Naive thymus-derived CD4-positive, alpha-beta T cell (primary cell): ENCODE data around the gene ZIM2. TPM values are rescaled to one million over a fixed set of nuclear protein-coding genes. Genes with fewer than 3 reads are reported as not detected.

Experiments
- ATAC-seq: fragments of 150-1000 bp; cut with Tn5 transposase; 2 replicates; pipeline ENCODE4 v1.10.0; 2021; ENCODE audit warnings: mild to moderate bottlenecking, moderate library complexity
- CTCF ChIA-PET: fragments of 350-600 bp; sonication (Branson Sonifier 250); formaldehyde crosslinking; loops from one replicate; lab custom pipeline; 2021; ENCODE audit warnings: antibody characterized with exemption; lab: Charles Lee
- POLR2A ChIA-PET: fragments of 350-600 bp; sonication (Branson Sonifier 250); formaldehyde crosslinking; loops from one replicate; lab custom pipeline; 2021; ENCODE audit warnings: antibody characterized with exemption, inconsistent platforms; lab: Charles Lee
- DNase-seq, 9 donors: peaks; one replicate each; pipeline versions ENCODE4 v3.0.0 to v3.0.0-alpha.2; 2020 to 2022; ENCODE audit warnings: mixed read lengths in 1 of 9
- H3K27ac ChIP-seq: one replicate; pipeline ENCODE4 v1.7.0; 2013; ENCODE audit warnings: mild to moderate bottlenecking, low read depth, low read length, moderate library complexity
- H3K27me3 ChIP-seq, 2 donors: one replicate each; pipeline ENCODE4 v1.7.0; 2013; ENCODE audit warnings: low read length in 2 of 2, mild to moderate bottlenecking in 2 of 2, moderate library complexity in 2 of 2; ENCODE audit not compliant: control insufficient read depth in 2 of 2, insufficient read depth in 2 of 2
- H3K36me3 ChIP-seq, 3 experiments: 1 replicate in 2 of 3; 2 replicates in 1 of 3; pipeline ENCODE4 v1.7.0; 2013; ENCODE audit warnings: low read length in 3 of 3, mild to moderate bottlenecking in 3 of 3, moderate library complexity in 1 of 3; ENCODE audit not compliant: insufficient read depth in 3 of 3, control insufficient read depth in 2 of 3
- H3K4me1 ChIP-seq, 2 donors: one replicate each; pipeline ENCODE4 v1.7.0; 2013; ENCODE audit warnings: low read length in 2 of 2, mild to moderate bottlenecking in 2 of 2, moderate library complexity in 1 of 2; ENCODE audit not compliant: control insufficient read depth in 2 of 2, insufficient read depth in 2 of 2
- H3K4me3 ChIP-seq: 2 replicates; pipeline ENCODE4 v1.7.0; 2013; ENCODE audit warnings: mild to moderate bottlenecking, low read length
- H3K9me3 ChIP-seq, 3 experiments: 1 replicate in 2 of 3; 2 replicates in 1 of 3; pipeline ENCODE4 v1.7.0; 2013; ENCODE audit warnings: low read length in 3 of 3; ENCODE audit not compliant: control insufficient read depth in 2 of 3
- H3K27ac Mint-ChIP-seq, 9 donors: one replicate each; pipeline ENCODE4 v1.8.0; 2020 to 2022; ENCODE audit warnings: mixed read lengths in 9 of 9, mild to moderate bottlenecking in 8 of 9, moderate library complexity in 5 of 9, inconsistent platforms in 2 of 9
- H3K27me3 Mint-ChIP-seq, 5 donors: one replicate each; pipeline ENCODE4 v1.8.0; 2021 to 2022; ENCODE audit warnings: mixed read lengths in 5 of 5, mild to moderate bottlenecking in 1 of 5
- H3K36me3 Mint-ChIP-seq, 5 donors: one replicate each; pipeline ENCODE4 v1.8.0; 2020 to 2022; ENCODE audit warnings: mixed read lengths in 5 of 5, mild to moderate bottlenecking in 3 of 5, inconsistent platforms in 1 of 5
- H3K4me1 Mint-ChIP-seq, 7 donors: one replicate each; pipeline ENCODE4 v1.8.0; 2020 to 2022; ENCODE audit warnings: mixed read lengths in 7 of 7, mild to moderate bottlenecking in 3 of 7, inconsistent platforms in 1 of 7
- H3K4me3 Mint-ChIP-seq, 10 donors: one replicate each; pipeline ENCODE4 v1.8.0; 2020 to 2022; ENCODE audit warnings: mild to moderate bottlenecking in 10 of 10, mixed read lengths in 10 of 10, moderate library complexity in 6 of 10, inconsistent platforms in 2 of 10
- H3K9me3 Mint-ChIP-seq, 11 donors: one replicate each; pipeline ENCODE4 v1.8.0; 2020 to 2022; ENCODE audit warnings: mixed read lengths in 11 of 11, mild to moderate bottlenecking in 4 of 11, inconsistent platforms in 1 of 11, moderate library complexity in 1 of 11
- intact Hi-C, 2 donors: fragments of 100-400 bp; cut with micrococcal nuclease; formaldehyde crosslinking; loops; one replicate each; pipeline ENCODE4 v1.15.1; 2023
- polyA plus RNA-seq, 2 donors: library from polyadenylated mRNA; unstranded; fragments of 300-500 nt; fragmentation: Illumina TruSeq; gene quantifications; one replicate each; pipeline ENCODE4 v1.2.3, GENCODE V29; 2021
- total RNA-seq, 6 experiments: library from RNA in 5 of 6; stranded (reverse) in 5 of 6; gene quantifications; 1 replicate in 5 of 6; 2 replicates in 1 of 6; pipeline ENCODE4 v1.2.3 and lab custom pipeline; 2021 to 2026

ZIM2 gene
- total and polyA plus RNA-seq, 7 experiments from 2014 or later = not detected

GRCh38 chr19:56769650-56770049 is 70.9 kb downstream of the ZIM2 start:
- peaks cover 12 to 85% (median 33%) of the 10 kb centered on the region in 11 donors for H3K9me3 Mint-ChIP-seq
- intact Hi-C loops = no loop called here
- Histone ChIP-seq H3K27ac (no peak overlapping the region), H3K9me3 (peaks cover 0 to 22% (median 0%) of the 10 kb centered on the region in 3 experiments), H3K4me1 (no peaks in the 10 kb centered on the region), H3K36me3 (no peaks in the 10 kb centered on the region), H3K27me3 (no peaks in the 10 kb centered on the region), H3K4me3 (no peak overlapping the region)
- no peak overlapping the region for H3K4me3 Mint-ChIP-seq
- peaks cover 0 to 11% (median 8%) of the 10 kb centered on the region in 7 donors for H3K4me1 Mint-ChIP-seq
- ATAC-seq (no peak), DNase-seq (no peak)
- peaks cover 0 to 14% (median 4%) of the 10 kb centered on the region in 5 donors for H3K27me3 Mint-ChIP-seq
- peaks cover 4 to 27% (median 10%) of the 10 kb centered on the region in 5 donors for H3K36me3 Mint-ChIP-seq
- POLR2A ChIA-PET = no interaction called here
- CTCF ChIA-PET = no interaction called here
- H3K27ac Mint-ChIP-seq = no peak overlapping the region

DNA sequence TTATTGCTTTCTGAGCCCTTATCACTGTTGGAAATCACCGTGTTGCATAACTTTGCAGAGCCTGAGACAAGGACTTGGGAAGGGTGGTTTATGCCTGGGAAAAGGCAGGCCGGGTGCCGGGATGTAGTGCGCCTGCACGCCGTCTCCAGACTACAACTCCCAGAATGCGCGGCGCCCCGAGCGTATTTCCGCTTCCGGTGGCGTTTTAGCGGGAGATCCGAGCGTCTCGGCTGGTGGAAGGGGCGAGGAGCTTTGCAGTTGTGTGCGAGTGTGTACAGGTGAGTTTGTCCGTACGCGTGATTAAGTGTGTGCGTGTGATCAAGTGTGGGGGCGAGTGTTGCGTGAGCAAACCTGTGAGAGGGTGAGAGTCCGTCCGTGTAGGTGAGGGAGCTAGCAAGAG is 75.4 kb downstream of the ZIM2 start:
- Histone ChIP-seq H3K27ac (no peak overlapping the region), H3K4me3 (peak overlapping the region; percentile 22), H3K9me3 (peaks cover 0 to 47% (median 0%) of the 10 kb centered on the region in 3 experiments), H3K4me1 (no peaks in the 10 kb centered on the region), H3K36me3 (no peaks in the 10 kb centered on the region), H3K27me3 (no peaks in the 10 kb centered on the region)
- Mint-ChIP-seq H3K4me3 (peak overlapping the region; percentile 12 to 79 (median 67)), H3K36me3 (peaks cover 2 to 35% (median 10%) of the 10 kb centered on the region in 5 donors), H3K27ac (no peak overlapping the region), H3K4me1 (peaks cover 0 to 13% (median 8%) of the 10 kb centered on the region in 7 donors), H3K9me3 (peaks cover 13 to 91% (median 51%) of the 10 kb centered on the region in 11 donors), H3K27me3 (peaks cover 0 to 15% (median 8%) of the 10 kb centered on the region in 5 donors)
- no peak for ATAC-seq
- DNase-seq = peak in 2 of 9 donors; percentile 1 to 20
- ChIA-PET CTCF (no interaction called here), POLR2A (no interaction called here)
- intact Hi-C loops = no loop called here

GRCh38 chr19:56764196-56764695 is 76.3 kb downstream of the ZIM2 start:
- Histone ChIP-seq H3K36me3 (no peaks in the 10 kb centered on the region), H3K4me1 (no peaks in the 10 kb centered on the region), H3K9me3 (peaks cover 0 to 55% (median 2%) of the 10 kb centered on the region in 3 experiments), H3K4me3 (no peak overlapping the region), H3K27me3 (no peaks in the 10 kb centered on the region), H3K27ac (no peak overlapping the region)
- Mint-ChIP-seq H3K27me3 (peaks cover 0 to 15% (median 8%) of the 10 kb centered on the region in 5 donors), H3K4me3 (peak overlapping the region in 3 of 10 donors; percentile 23 to 79 (median 67)), H3K4me1 (peaks cover 0 to 13% (median 8%) of the 10 kb centered on the region in 7 donors), H3K9me3 (peaks cover 16 to 93% (median 49%) of the 10 kb centered on the region in 11 donors), H3K27ac (peak overlapping the region in 1 of 9 donors; percentile 33), H3K36me3 (peaks cover 2 to 35% (median 10%) of the 10 kb centered on the region in 5 donors)
- no peak for ATAC-seq
- ChIA-PET CTCF (no interaction called here), POLR2A (no interaction called here)
- intact Hi-C loops = no loop called here
- no peak for DNase-seq

- ATAC-seq = no peak
- peaks cover 5 to 47% (median 9%) of the 10 kb centered on the region in 5 donors for H3K36me3 Mint-ChIP-seq
- H3K4me1 Mint-ChIP-seq = peaks cover 0 to 13% (median 8%) of the 10 kb centered on the region in 7 donors
- H3K4me3 ChIP-seq = no peak overlapping the region
- no peak overlapping the region for H3K27ac Mint-ChIP-seq
- H3K9me3 ChIP-seq = peaks cover 0 to 60% (median 3%) of the 10 kb centered on the region in 3 experiments
- no peaks in the 10 kb centered on the region for H3K27me3 ChIP-seq
- no peak overlapping the region for H3K4me3 Mint-ChIP-seq
- peaks cover 0 to 15% (median 5%) of the 10 kb centered on the region in 5 donors for H3K27me3 Mint-ChIP-seq
- H3K27ac ChIP-seq = no peak overlapping the region
- no peaks in the 10 kb centered on the region for H3K4me1 ChIP-seq
- intact Hi-C loops = no loop called here
- DNase-seq = no peak
- POLR2A ChIA-PET = no interaction called here
- CTCF ChIA-PET = no interaction called here
- no peaks in the 10 kb centered on the region for H3K36me3 ChIP-seq
- peaks cover 37 to 97% (median 64%) of the 10 kb centered on the region in 11 donors for H3K9me3 Mint-ChIP-seq
Observed at GRCh38 chr19:56760842-56761241, 79.7 kb downstream of the ZIM2 start.

DNA sequence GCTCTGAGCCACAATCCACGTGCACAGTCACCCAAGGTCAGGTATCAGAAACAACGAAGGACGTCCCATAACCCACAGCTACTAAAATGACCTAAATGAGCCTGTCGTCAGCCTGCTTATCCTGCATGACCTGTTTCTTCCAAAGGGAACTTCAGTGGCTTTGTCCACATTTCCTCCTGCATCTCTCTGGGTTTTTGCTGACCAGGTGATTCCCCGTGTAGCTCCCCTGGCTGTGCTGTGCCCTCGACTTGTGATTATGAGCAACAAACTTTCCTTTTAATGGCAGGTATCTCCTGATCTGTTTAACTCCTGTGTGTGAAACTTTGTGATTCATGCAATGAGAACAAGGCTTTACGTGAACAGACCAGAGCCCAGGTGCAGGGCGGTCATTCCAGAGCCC is 81.0 kb downstream of the ZIM2 start:
- ChIA-PET POLR2A (no interaction called here), CTCF (no interaction called here)
- Mint-ChIP-seq H3K27me3 (peaks cover 0 to 4% (median 0%) of the 10 kb centered on the region in 5 donors), H3K9me3 (peaks cover 29 to 97% (median 59%) of the 10 kb centered on the region in 11 donors), H3K27ac (no peak overlapping the region), H3K4me3 (no peak overlapping the region), H3K4me1 (peaks cover 0 to under 1% (median 0%) of the 10 kb centered on the region in 7 donors), H3K36me3 (peaks cover 0 to 40% (median 3%) of the 10 kb centered on the region in 5 donors)
- Histone ChIP-seq H3K9me3 (peaks cover 0 to 54% (median 3%) of the 10 kb centered on the region in 3 experiments), H3K27ac (no peak overlapping the region), H3K27me3 (no peaks in the 10 kb centered on the region), H3K4me3 (no peak overlapping the region), H3K4me1 (no peaks in the 10 kb centered on the region), H3K36me3 (no peaks in the 10 kb centered on the region)
- intact Hi-C loops = no loop called here
- DNase-seq = no peak
- ATAC-seq = no peak

DNA sequence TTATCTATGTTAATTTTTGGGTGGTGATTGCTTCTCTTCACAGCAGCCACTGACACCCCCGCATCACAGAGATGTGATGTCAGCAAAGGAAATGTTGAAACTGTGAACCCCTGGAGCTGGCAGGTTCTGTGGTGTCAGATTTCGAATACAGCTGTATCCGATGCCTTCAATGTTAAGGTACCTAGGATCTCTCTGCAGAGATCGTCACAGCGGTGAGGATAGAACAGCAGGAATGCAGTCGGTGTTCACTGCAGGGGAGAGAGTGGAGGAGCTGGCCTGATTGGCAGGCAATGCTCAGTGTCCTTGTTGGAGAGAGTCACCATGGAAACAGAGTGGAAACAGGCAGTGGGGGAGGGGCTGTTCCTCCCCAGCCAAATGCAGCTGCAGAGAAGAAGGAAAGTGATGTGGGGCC is 89.4 kb downstream of the ZIM2 start:
- Mint-ChIP-seq H3K9me3 (peaks cover 16 to 74% (median 49%) of the 10 kb centered on the region in 11 donors), H3K27me3 (peaks cover 0 to 4% (median 0%) of the 10 kb centered on the region in 5 donors), H3K27ac (no peak overlapping the region), H3K36me3 (peaks cover 0 to 21% (median 8%) of the 10 kb centered on the region in 5 donors), H3K4me3 (no peak overlapping the region), H3K4me1 (no peaks in the 10 kb centered on the region)
- no peaks in the 10 kb centered on the region for H3K4me1 ChIP-seq
- DNase-seq = no peak
- H3K36me3 ChIP-seq = no peaks in the 10 kb centered on the region
- POLR2A ChIA-PET = no interaction called here
- no peak overlapping the region for H3K27ac ChIP-seq
- no peak for ATAC-seq
- no peaks in the 10 kb centered on the region for H3K27me3 ChIP-seq
- CTCF ChIA-PET = no interaction called here
- H3K4me3 ChIP-seq = no peak overlapping the region
- H3K9me3 ChIP-seq = peaks cover 0 to 39% (median 0%) of the 10 kb centered on the region in 3 experiments
- intact Hi-C loops = no loop called here

GRCh38 chr19:56750658-56751057 is 89.9 kb downstream of the ZIM2 start:
- Histone ChIP-seq H3K27ac (no peak overlapping the region), H3K4me3 (no peak overlapping the region), H3K4me1 (no peaks in the 10 kb centered on the region), H3K36me3 (no peaks in the 10 kb centered on the region), H3K9me3 (peaks cover 0 to 35% (median 0%) of the 10 kb centered on the region in 3 experiments), H3K27me3 (no peaks in the 10 kb centered on the region)
- Mint-ChIP-seq H3K4me3 (no peak overlapping the region), H3K4me1 (no peaks in the 10 kb centered on the region), H3K27ac (no peak overlapping the region), H3K27me3 (peaks cover 0 to 4% (median 0%) of the 10 kb centered on the region in 5 donors), H3K36me3 (peaks cover 0 to 19% (median 8%) of the 10 kb centered on the region in 5 donors), H3K9me3 (peaks cover 15 to 74% (median 52%) of the 10 kb centered on the region in 11 donors)
- intact Hi-C loops = no loop called here
- ChIA-PET CTCF (no interaction called here), POLR2A (no interaction called here)
- DNase-seq (no peak), ATAC-seq (no peak)
